Embryonic facial prominence (tissue), 1 donor: Measurements from ENCODE around the gene RGS16.
A peak's percentile ranks its signal among the peaks of the same experiment; 100 is the strongest.

Source experiments
- DNase-seq: peaks from one replicate; pipeline ENCODE4 v3.0.0-alpha.2; 2016; ENCODE audit errors: extremely low spot score

RGS16 gene

GRCh38 chr1:182608845-182609610 lies 4.8 kb upstream of the RGS16 start:
- no peak for DNase-seq

- no peak for DNase-seq
These were observed 4.0 kb upstream of the RGS16 start for GRCh38 chr1:182608236-182608635.

- DNase-seq, result no peak
These were observed 3.4 kb upstream of the RGS16 start for GRCh38 chr1:182607566-182607965.

DNA sequence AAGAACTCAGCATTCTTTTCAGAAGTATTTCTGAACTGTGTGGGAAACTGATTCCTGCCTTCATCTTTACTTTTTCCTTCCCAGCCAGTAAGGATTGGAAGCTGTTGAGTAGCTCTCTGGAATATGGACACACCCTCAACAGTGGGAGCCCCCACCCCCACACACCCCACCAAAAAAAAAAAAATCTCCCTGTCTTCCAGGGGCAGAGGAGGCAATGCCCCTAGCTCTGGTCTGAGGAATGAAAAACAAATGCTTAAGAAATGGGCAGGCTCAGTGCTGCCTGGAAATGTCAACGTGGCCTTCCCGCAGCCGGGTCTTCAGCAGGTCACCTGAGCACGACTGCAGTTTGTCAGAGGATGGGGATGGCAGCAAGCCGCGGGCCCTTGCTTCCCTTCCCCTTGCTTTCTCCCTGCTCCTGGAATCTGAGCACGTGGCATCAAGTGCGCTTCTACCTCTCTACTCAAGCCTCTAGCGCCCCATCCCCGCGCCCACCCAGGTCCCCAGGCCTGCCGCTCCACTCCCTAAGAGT lies 479 bp downstream of the RGS16 start:
- DNase-seq, result no peak

- DNase-seq, result no peak
These were observed 1.1 kb downstream of the RGS16 start for GRCh38 chr1:182602935-182603645.

- no peak for DNase-seq
These were observed 2.3 kb downstream of the RGS16 start for GRCh38 chr1:182601913-182602312.

DNA sequence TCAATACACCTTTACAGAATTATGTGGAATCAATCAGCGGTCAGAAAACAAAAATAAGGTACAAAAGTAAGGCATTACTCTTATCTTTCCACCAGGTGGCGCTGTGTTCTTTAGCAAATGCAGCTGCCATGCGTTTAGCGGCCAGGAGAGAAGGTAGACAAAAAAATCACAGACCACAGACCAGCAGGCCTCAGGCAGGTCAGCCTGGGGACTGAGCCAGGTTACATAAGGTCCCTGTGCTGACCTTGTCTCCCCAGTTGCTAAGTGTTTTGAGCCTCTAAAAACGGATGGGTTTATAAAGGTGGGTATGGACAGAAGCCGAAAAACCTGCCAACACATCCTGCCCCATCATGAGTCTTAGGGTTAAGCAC lies 2.8 kb downstream of the RGS16 start:
- peak; percentile 53 for DNase-seq

DNA sequence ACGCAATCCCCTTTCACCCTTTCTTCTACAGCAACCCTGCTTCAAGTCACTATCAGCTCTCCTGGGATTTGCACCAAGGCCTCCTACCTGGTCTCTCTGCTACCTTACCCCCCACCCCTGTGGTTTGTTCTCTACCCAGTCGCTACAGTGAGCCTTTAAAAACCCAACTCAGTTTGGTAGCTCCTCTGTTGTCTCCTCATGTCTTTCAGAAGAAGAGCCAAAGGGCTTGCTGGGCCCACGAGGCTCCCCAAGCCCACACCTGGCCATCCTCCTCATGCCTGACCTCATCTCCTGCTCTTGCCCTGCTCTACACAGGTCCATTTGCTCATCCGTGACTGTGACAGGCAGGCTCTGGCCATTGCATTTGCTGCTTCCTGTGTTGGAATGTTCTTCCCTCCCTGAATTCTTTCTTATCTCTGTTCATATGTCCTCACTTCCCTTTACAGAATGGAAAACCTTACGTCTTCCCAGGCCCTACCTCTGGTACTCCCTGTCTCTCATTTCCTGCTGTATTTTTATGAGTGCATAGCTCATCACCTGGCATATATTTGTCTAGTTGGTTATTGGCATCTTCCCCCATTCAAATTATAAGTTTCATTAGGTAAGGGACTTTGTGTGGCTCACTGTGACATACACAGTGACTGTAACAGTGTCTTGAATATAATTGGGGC lies 3.3 kb downstream of the RGS16 start:
- DNase-seq, result no peak

GRCh38 chr1:182600036-182600713 lies 4.0 kb downstream of the RGS16 start:
- DNase-seq, result no peak

DNA sequence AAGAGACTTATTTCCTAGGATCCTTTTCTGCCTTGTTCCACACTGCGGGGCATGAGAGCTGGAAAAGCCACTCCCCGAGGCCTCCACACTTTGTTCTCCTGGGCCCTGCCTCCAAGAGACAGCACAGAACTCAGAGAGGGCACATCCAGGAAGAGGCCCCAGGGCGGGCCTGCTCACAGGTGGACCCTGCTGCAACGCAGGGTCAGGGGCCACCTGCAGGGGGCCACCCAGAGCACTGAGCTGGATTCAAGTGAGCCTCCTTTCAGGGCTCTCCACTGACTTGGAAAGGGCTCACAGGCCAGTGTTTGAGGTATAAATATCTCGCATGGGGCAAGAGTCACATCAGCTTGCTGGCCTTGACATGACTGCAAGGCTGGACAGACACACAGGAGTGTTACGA lies 4.8 kb downstream of the RGS16 start:
- no peak for DNase-seq

- no peak for DNase-seq
These were observed 5.9 kb downstream of the RGS16 start for GRCh38 chr1:182598296-182598695.

DNA sequence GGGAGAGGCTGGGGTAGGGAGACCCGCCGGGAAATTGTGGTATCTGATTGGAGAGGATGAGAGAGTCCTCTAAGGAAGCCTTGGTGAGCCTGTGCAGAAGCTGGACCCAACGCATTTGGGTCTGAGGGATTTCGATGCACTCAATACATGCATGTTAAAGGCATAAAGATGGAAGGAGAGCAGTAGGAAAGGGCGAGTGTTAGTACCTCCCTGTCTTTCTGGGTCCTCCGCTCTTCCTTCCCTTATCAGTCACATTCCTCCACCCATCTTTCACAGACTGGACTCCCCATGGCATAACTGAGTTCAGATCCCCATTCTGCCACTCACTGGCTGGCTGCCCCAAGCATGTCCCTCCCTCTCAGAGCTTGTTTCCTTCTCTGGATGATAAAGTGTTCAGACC lies 7.3 kb downstream of the RGS16 start:
- no peak for DNase-seq

DNA sequence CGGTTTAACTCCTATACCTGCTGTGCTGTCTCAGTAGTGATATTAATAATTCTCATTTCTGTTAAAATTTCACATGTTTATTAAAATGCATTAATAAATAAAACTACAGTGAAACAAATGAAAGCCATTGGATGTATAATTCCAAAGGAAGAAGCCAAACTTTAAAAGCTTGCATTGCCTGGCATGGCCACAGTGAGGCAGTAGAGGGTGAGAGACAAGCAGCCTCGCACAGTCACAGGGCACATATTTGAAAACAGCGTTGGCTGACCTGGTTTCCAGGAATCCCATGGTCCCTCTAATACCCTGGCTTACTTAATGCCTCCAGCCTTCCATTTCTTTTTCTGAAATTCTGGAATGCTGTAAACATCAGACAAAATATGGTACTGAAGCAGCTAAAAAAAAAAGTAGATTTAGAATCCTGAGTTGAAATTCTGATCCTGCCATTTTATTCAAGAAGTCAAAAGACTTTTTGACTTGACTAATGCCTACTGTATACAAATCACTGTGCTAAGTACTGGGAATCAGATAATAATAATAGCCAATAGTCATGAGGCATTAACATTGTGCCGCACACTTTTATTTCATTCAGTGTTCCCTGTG lies 8.4 kb downstream of the RGS16 start:
- DNase-seq, result no peak

- no peak for DNase-seq
These were observed 14.3 kb downstream of the RGS16 start for GRCh38 chr1:182589931-182590330.

- no peak for DNase-seq
These were observed 14.7 kb downstream of the RGS16 start for GRCh38 chr1:182589520-182589919.

DNA sequence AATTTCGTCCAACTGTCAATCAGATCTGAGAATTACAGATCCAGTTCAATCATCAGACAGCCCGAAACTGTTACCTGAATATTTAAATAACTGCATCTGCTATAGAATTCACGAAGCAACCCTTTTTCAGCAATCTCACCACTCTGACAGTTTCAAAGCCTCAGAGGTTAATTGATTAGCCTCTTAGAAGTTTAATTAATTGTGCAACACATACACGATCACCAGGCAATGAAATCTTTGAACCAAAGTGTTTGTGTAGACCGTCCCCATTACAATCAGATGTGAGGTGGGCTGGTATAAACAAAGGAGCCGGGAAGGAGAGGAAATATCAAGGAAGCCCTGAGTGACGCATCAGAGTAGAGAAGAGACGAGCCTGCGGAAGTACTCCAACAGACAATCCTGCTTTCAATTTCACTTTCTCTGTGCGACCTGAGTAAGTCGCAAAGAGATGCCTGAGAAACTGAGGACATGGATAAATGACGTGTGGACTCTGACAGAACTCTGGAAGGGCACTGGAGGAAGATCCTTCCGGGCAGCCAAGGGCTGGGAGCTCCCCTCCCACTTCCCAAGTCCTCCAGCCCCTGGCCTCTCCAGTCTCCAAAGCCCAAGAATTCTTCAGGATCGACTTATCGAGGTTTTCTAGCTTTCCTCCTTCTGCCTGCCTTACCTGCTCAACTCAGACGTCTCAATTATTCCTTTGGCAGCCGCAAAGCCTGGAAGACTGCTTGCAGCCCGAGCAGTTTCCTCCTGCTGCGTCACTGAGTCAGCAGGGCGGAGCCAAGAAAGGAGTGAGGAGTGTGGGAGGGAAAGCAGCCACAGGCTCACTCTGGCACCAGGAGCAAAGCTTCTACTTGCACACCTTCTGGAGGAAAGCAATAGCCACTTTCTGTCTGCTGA lies 15.4 kb downstream of the RGS16 start, which contains the start of gene RNASEL:
Gene RNASEL, minus strand, starts transcription at position 757 of the 897 bp plus-strand sequence. CDS start 2,450 bp downstream, outside the sequence.
- peak; percentile 65 for DNase-seq

- no peak for DNase-seq
These were observed 16.3 kb downstream of the RGS16 start for GRCh38 chr1:182587666-182588499.

DNA sequence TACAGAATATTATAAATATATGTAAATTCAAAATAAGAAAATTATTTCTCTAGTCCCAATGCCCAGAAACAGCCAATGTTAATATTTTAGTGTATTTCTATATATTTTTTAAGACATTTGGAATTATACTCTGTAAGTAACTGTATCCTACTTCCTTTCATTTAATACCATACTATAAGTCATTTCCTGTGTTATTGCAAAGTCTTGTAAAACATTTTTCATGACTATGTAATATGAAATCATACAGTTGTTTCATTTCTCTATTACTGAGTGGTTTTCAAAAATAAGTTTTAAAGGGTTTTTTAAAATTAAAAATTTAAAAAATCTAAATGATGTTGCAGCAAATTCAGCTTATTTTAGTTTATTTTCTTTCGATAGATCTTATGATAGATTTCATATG lies 17.1 kb downstream of the RGS16 start:
- DNase-seq, result no peak

DNA sequence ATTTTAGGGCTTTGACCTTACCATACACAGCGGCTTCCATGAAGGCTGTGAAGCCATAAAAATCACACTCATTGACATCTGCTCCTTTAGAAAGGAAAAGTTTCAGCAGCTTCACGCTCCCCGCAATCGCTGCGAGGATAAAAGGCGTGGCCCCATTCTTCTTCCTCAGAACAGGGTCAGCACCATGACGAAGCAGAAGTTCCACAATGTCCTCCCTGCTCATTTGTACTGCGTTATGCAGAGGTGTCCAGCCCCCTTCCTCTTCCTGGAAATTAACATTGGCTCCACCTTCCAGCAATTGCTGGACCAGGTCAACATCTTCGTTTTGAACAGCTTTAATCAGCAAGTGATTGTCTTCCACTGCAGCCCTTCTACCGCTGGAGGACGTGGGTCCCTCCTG lies 17.8 kb downstream of the RGS16 start:
- DNase-seq, result no peak

DNA sequence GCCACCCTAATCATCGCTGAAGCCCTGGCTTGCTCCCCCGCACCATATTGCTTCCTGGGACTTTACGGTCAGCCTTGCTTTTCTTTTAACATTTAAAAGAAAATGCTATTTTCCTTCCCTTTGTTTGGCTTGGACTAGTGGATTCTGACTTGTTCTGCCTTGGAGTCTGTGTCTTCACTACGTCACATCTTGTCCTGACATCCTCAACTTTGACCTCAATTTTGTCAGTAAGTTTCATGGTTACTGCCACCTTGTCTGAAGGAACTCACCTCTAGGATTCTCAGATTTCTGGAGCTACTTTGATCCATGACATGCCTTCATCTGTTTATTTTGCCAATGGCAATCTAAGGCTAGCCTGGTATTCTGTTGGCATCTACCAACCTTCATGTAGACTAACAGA lies 19.4 kb downstream of the RGS16 start:
- no peak for DNase-seq
